Testis (tissue), 2 donors: ENCODE measurements around the gene JAKMIP1.

Source experiments
- POLR2A ChIP-seq: fragments of 450-650 bp; IDR thresholded peaks from one replicate; pipeline ENCODE4 v1.6.1; 2017; ENCODE audit warnings: antibody characterized with exemption, mild to moderate bottlenecking, moderate library complexity
- TF ChIP-seq, protein P1 (sequence below), 3 experiments: fragments of 450-650 bp in 2 of 3; fragments of 200-600 bp in 1 of 3; sonication (generic) in 1 of 3; IDR thresholded peaks; one replicate each; pipeline ENCODE4 v1.5.1; 2016 to 2019; ENCODE audit warnings: antibody characterized with exemption in 3 of 3, mild to moderate bottlenecking in 2 of 3, moderate library complexity in 1 of 3

DNA sequence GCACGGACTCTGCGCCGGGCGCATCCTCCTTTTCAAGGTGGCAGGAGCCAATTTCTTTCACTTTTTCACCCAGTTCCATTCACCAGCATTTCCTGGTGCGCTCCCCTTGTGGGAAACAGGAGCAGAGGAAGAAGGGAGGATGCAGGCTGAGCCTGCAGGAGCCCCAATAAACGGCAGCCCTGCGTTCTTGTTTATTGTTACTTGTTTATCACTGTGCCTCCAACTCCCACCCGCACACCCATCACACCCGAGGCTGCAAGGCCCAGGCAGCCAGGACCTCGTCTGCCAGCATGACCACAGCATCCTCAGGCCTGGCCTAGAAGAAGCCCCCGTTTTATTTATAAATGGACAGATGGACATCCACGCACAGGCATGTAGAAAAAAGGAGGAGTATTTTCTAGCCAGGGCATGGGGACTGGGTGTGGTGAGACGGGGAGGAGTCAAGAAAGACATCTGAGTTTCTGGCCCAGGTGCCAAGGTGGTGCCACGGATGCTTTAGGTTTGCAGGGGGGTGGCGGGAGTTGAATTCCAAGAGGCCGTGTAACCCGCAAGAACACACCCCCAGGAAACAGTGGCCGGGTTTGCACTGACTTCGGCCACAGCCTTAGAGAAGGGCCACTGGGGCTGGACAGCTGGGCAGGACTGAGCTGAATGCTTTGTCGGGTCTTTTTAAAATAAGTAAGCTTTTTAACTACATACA is 51.7 kb downstream of the JAKMIP1 start:
- no peak for TF ChIP-seq POLR2A
- TF ChIP-seq, protein P1, sequence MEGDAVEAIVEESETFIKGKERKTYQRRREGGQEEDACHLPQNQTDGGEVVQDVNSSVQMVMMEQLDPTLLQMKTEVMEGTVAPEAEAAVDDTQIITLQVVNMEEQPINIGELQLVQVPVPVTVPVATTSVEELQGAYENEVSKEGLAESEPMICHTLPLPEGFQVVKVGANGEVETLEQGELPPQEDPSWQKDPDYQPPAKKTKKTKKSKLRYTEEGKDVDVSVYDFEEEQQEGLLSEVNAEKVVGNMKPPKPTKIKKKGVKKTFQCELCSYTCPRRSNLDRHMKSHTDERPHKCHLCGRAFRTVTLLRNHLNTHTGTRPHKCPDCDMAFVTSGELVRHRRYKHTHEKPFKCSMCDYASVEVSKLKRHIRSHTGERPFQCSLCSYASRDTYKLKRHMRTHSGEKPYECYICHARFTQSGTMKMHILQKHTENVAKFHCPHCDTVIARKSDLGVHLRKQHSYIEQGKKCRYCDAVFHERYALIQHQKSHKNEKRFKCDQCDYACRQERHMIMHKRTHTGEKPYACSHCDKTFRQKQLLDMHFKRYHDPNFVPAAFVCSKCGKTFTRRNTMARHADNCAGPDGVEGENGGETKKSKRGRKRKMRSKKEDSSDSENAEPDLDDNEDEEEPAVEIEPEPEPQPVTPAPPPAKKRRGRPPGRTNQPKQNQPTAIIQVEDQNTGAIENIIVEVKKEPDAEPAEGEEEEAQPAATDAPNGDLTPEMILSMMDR (IDR thresholded peaks at IDR 0.05) = no peak
